Activated T-cell treated with anti-CD3 and anti-CD28 coated beads, Interleukin-2, amount 50 U/mL, for 72 hours (primary cell): ENCODE data around the gene GLT1D1. TPM values are rescaled to one million over a fixed set of nuclear protein-coding genes. Genes with fewer than 3 reads are reported as not detected.
"Not testable (repeated sequence)": the region's sequence is repeated elsewhere in the genome, so short reads cannot be mapped to it uniquely, and the experiment has no call there.

ENCODE experiments used
- ATAC-seq, 2 donors: fragments of 150-1000 bp; cut with Tn5 transposase; replicated peaks in 1 of 2; 2 replicates each; pipeline ENCODE4 v1.10.0; 2021; ENCODE audit warnings: moderate library complexity in 2 of 2, mild to moderate bottlenecking in 1 of 2
- DNase-seq, 2 donors: peaks; one replicate each; pipeline ENCODE4 v3.0.0; 2021 to 2022; ENCODE audit warnings: mixed read lengths in 1 of 2
- H3K27ac Mint-ChIP-seq: one replicate; pipeline ENCODE4 v1.8.0; 2022; ENCODE audit warnings: mild to moderate bottlenecking, moderate library complexity, mixed read lengths
- H3K27me3 Mint-ChIP-seq: one replicate; pipeline ENCODE4 v1.8.0; 2022; ENCODE audit warnings: low read depth, mixed read lengths
- H3K36me3 Mint-ChIP-seq, 2 donors: one replicate each; pipeline ENCODE4 v1.8.0; 2022; ENCODE audit warnings: mixed read lengths in 2 of 2, mild to moderate bottlenecking in 1 of 2; ENCODE audit not compliant: insufficient read depth in 2 of 2
- H3K4me1 Mint-ChIP-seq: one replicate; pipeline ENCODE4 v1.8.0; 2022; ENCODE audit warnings: low read depth, mixed read lengths
- H3K4me3 Mint-ChIP-seq, 2 donors: one replicate each; pipeline ENCODE4 v1.8.0; 2022; ENCODE audit warnings: mild to moderate bottlenecking in 2 of 2, mixed read lengths in 2 of 2, moderate library complexity in 2 of 2
- H3K9me3 Mint-ChIP-seq, 2 donors: one replicate each; pipeline ENCODE4 v1.8.0; 2022; ENCODE audit warnings: mixed read lengths in 2 of 2
- total RNA-seq, 2 donors: library from RNA; stranded (reverse); gene quantifications; one replicate each; pipeline ENCODE4 v1.2.3, GENCODE V29; 2022

The GLT1D1 gene
- total RNA-seq, 2 donors from 2014 or later, result 0.41 TPM; not detected in 1

DNA sequence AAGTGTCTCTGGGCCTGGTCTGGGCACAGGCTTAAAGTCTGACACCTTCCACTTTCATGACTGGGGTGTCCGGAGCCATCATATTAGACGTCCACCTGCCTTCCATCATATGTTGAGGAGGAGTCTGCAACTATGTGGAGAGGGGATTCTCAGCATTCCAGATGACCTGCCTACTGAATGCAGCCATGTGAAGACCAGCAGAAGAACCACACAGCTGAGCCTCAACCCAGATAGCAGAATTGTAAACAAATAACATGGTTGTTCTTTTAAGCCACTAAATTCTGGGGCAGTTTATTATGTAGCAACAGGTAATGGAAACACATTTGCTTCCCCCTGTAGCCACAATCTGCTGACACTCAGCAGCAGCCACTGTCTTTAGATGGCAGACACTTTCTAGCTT is 25.6 kb upstream of the GLT1D1 start:
- H3K27me3 Mint-ChIP-seq, result peaks cover 18% of the 10 kb centered on the region
- DNase-seq, result no peak
- H3K27ac Mint-ChIP-seq, result no peak overlapping the region
- H3K9me3 Mint-ChIP-seq, result peaks cover 0 to 1% of the 10 kb centered on the region in 2 donors
- H3K36me3 Mint-ChIP-seq, result peaks cover 2 to 3% of the 10 kb centered on the region in 2 donors
- ATAC-seq, result no peak
- H3K4me1 Mint-ChIP-seq, result peaks cover 21% of the 10 kb centered on the region
- no peak overlapping the region for H3K4me3 Mint-ChIP-seq

DNA sequence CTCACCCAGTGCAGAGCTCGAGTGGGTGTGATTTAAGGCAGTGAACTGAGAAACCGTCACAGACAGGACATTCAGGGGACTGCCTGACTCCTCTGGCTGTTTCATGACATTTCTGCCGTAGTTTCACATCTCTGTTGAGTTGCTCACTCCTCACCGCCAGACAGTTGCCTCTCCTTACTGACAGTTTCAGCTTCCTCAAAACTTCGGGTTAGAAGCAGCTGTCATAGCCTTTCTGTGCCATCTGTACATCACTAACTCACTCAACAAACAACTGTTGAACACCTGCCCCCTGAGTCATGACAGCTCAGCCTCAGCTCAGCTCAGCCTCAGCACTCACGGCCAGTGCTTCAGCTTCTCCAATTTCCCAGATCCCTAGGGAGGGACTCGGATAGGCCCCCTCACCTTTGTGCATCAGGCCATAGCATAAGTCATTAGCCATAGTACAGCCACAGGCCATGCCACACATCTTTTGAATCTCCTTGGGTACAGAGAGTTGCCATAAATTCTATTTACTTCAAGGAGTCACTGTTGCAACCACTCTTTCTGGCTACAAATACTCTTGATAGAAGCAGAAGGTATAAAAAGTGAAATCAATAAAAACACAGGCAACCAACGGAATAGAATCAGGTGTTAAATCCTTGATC is 23.3 kb upstream of the GLT1D1 start:
- peaks cover 2 to 3% of the 10 kb centered on the region in 2 donors for H3K36me3 Mint-ChIP-seq
- ATAC-seq (peak; percentile 94 to 96), DNase-seq (peak; percentile 24 to 40)
- peak overlapping the region; percentile 51 to 80 for H3K4me3 Mint-ChIP-seq
- H3K27me3 Mint-ChIP-seq, result peaks cover 19% of the 10 kb centered on the region
- H3K27ac Mint-ChIP-seq, result peak overlapping the region; percentile 55
- H3K9me3 Mint-ChIP-seq, result peaks cover 0 to 1% of the 10 kb centered on the region in 2 donors
- peaks cover 16% of the 10 kb centered on the region for H3K4me1 Mint-ChIP-seq

DNA sequence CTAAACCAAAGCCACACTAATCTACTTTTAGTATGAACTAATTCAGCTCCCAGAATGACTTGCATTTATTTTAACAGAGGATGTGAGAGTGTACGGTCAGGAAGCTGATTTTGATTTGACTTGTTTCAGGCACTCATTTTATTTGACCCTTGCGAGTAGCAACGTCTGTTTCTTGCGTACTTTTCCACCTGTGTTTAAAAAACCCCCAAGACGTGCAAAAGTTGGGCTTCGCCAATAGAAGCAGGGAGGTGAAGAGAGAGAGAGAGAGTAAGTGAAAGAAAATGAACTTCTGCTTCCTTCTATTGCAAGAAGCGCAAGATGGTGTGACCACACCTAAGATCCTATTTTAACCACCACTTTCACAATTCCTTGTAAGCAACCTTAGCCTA is 22.8 kb upstream of the GLT1D1 start:
- Mint-ChIP-seq H3K9me3 (peaks cover 0 to 1% of the 10 kb centered on the region in 2 donors), H3K27ac (peak overlapping the region; percentile 69), H3K27me3 (peaks cover 24% of the 10 kb centered on the region), H3K4me1 (peaks cover 14% of the 10 kb centered on the region), H3K4me3 (peak overlapping the region; percentile 40 to 80), H3K36me3 (peaks cover 2 to 3% of the 10 kb centered on the region in 2 donors)
- ATAC-seq (peak; percentile 25 to 41), DNase-seq (no peak)

DNA sequence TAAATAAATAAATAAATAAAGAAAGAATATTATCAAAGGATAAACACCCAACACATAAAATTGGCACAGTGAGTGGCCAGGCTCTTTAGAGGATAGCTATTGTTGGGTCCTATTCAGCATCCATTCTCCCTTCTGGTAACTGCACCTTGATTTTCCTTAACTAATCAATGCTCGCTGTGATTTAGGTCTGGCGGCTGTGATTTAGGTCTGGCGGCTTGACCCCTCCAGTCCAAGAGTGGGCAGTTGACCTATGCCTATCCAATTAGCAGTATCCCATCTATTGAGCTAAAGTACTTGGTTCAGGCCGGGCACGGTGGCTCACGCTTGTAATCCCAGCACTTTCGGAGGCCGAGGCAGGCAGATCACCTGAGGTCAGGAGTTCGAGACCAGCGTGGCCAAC is 19.9 kb upstream of the GLT1D1 start:
- Mint-ChIP-seq H3K4me1 (peaks cover 14% of the 10 kb centered on the region), H3K36me3 (no peaks in the 10 kb centered on the region), H3K9me3 (no peaks in the 10 kb centered on the region), H3K4me3 (no peak overlapping the region), H3K27ac (no peak overlapping the region), H3K27me3 (peaks cover 24% of the 10 kb centered on the region)
- no peak for DNase-seq
- no peak for ATAC-seq

DNA sequence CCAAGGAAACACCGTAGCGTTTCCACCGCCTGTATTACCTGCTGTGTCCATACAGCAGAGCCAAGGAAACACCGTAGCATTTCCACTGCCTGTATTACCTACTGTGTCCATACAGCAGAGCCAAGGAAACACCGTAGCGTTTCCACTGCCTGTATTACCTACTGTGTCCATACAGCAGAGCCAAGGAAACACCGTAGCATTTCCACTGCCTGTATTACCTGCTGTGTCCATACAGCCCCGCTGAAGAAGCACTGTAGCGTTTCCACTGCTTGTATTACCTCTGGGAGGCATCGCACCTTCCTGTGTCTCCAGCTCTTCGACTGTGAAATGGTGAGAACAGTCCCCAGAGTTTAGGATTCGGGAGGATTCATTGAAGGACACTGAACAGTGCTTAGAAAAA is 13.4 kb upstream of the GLT1D1 start:
- DNase-seq, H3K9me3 Mint-ChIP-seq, H3K4me1 Mint-ChIP-seq, H3K4me3 Mint-ChIP-seq, H3K27ac Mint-ChIP-seq, ATAC-seq, H3K36me3 Mint-ChIP-seq: not testable (repeated sequence)
- peaks cover 29% of the 10 kb centered on the region for H3K27me3 Mint-ChIP-seq

DNA sequence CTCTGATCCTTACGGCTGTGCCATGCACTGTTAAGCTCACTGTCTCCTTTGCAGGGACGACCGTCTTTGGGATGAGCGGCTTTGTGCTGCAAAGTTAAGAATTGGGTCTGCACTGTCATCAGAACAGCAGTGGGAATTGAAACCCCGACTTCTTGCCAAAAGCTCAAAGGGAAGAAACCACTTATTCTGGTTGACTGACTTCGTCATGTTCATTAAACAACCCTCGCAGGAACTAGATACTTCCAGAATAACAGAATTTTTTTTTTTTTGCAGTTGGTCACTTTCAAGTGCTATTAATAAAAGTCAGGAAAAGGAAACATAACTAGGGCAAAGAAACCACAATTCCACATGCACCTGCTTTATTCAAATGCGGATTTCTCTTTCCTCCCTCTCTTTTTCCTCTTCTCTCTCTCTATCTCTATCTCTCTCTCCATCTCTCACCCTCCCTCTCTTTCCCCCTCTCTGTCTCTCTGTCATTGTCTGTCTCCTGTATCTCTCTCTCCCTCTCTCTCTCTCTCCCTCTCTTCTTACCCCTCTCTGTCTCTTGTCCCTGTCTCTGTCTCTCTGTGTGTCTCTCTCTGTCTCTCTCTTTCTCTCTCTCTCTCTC is 12.3 kb upstream of the GLT1D1 start:
- Mint-ChIP-seq H3K27me3 (peaks cover 23% of the 10 kb centered on the region), H3K36me3 (no peaks in the 10 kb centered on the region), H3K9me3 (no peaks in the 10 kb centered on the region), H3K27ac (no peak overlapping the region), H3K4me1 (peaks cover 6% of the 10 kb centered on the region), H3K4me3 (no peak overlapping the region)
- no peak for ATAC-seq
- DNase-seq, result no peak

DNA sequence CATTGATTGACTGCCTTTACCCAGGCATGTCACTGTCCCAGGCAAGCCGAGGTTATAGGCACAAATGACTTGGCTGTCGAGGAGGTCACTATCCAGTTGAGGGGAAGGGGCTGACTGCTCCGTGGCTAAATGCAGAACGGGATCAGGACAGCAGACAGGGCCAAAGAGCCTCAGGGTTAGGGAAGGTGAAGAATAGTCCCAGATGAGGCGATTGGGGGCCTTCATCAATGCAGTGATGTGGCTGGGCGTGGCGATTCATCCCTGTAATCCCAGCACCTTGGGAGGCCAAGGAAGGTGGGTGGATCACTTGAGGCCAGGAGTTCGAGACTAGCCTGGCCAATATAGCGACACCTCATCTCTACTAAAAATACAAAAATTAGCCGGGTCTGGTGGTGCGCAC is 10.7 kb upstream of the GLT1D1 start:
- ATAC-seq (no peak), DNase-seq (no peak)
- H3K27ac Mint-ChIP-seq, result no peak overlapping the region
- no peaks in the 10 kb centered on the region for H3K36me3 Mint-ChIP-seq
- H3K4me1 Mint-ChIP-seq, result peaks cover 6% of the 10 kb centered on the region
- no peaks in the 10 kb centered on the region for H3K9me3 Mint-ChIP-seq
- peaks cover 23% of the 10 kb centered on the region for H3K27me3 Mint-ChIP-seq
- H3K4me3 Mint-ChIP-seq, result no peak overlapping the region

DNA sequence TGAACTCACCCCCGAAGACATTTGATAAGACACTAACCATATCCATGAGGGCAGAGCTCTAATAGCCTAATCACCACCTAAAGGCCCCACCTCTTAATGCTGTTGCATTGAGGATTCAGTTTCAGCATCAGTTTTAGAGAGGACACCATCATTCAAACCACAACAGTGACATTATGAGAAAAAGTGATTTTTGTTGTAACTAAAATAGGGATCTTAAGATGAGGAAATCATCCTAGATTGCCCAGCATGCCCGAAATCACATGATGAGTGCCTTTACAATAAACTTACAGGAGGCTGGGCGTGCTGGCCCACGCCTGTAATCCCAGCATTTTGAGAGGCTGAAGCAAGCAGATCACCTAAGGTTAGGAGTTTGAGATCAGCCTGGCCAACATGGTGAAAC is 9.7 kb upstream of the GLT1D1 start:
- Mint-ChIP-seq H3K4me3 (no peak overlapping the region), H3K27ac (no peak overlapping the region), H3K36me3 (no peaks in the 10 kb centered on the region), H3K4me1 (peaks cover 6% of the 10 kb centered on the region), H3K9me3 (no peaks in the 10 kb centered on the region), H3K27me3 (peaks cover 22% of the 10 kb centered on the region)
- ATAC-seq (no peak), DNase-seq (no peak)

DNA sequence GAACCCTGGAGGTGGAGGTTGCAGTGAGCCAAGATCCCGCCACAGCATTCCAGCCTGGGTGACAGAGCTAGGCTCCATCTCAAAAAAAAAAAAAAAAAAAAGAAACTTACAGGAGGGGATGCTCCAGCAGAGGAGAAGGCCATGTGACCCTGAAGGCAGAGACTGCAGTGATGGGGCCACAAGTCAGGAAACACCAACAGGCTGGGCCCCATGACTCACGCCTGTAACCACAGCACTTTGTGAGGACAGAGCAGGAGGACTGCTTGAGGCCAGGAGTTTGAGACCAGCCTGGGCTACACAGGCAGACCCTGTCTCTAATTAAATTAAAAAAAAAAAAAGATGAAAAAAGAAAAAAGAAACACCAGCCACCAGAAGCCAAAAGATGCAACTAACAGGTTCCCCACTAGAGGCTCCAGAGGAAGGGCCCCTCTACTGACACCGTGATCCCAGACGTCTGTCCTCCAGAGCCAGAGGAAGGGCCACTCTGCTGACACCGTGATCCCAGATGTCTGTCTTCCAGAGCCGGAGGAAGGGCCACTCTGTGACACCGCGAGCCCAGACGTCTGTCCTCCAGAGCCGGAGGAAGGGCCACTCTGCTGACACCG is 9.1 kb upstream of the GLT1D1 start:
- Mint-ChIP-seq H3K36me3 (no peaks in the 10 kb centered on the region), H3K27ac (no peak overlapping the region), H3K27me3 (peaks cover 19% of the 10 kb centered on the region), H3K4me3 (no peak overlapping the region), H3K9me3 (no peaks in the 10 kb centered on the region), H3K4me1 (peaks cover 6% of the 10 kb centered on the region)
- ATAC-seq, result peak; percentile 76 to 84
- peak; percentile 31 to 32 for DNase-seq

DNA sequence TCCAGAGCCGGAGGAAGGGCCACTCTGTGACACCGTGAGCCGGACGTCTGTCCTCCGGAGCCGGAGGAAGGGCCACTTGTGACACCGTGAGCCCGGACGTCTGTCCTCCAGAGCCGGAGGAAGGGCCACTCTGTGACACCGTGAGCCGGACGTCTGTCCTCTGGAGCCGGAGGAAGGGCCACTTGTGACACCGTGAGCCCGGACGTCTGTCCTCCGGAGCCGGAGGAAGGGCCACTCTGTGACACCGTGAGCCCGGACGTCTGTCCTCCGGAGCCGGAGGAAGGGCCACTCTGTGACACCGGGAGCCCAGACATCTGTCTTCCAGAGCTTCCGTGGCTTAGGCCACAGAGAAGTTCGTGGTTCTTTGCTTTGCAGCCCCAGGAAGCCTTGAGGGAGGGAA is 6.6 kb upstream of the GLT1D1 start:
- H3K27ac Mint-ChIP-seq, H3K4me3 Mint-ChIP-seq, H3K36me3 Mint-ChIP-seq, ATAC-seq, H3K4me1 Mint-ChIP-seq, H3K9me3 Mint-ChIP-seq, DNase-seq: not testable (repeated sequence)
- H3K27me3 Mint-ChIP-seq, result peaks cover 11% of the 10 kb centered on the region

DNA sequence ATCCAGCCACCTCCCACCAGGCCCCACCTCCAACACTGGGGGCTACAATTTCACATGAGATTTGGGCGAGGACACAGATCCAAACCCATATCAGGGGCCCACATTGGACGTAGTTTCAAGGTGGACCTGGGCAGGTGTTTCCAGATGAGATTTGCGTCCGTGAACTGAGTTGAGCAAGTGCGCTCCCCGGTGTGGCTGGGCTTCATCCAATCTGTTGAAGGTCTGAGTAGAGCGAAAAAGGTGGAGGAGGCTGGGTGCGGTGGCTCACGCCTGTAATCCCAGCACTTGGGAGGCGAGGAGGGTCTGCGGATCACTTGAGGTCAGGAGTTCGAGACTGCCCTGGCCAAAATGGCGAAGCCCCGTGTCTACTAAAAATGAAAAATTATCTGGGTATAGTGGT is 4.9 kb upstream of the GLT1D1 start:
- ATAC-seq (no peak), DNase-seq (no peak)
- no peaks in the 10 kb centered on the region for H3K9me3 Mint-ChIP-seq
- peaks cover 20% of the 10 kb centered on the region for H3K27me3 Mint-ChIP-seq
- no peak overlapping the region for H3K27ac Mint-ChIP-seq
- no peaks in the 10 kb centered on the region for H3K4me1 Mint-ChIP-seq
- no peaks in the 10 kb centered on the region for H3K36me3 Mint-ChIP-seq
- no peak overlapping the region for H3K4me3 Mint-ChIP-seq

DNA sequence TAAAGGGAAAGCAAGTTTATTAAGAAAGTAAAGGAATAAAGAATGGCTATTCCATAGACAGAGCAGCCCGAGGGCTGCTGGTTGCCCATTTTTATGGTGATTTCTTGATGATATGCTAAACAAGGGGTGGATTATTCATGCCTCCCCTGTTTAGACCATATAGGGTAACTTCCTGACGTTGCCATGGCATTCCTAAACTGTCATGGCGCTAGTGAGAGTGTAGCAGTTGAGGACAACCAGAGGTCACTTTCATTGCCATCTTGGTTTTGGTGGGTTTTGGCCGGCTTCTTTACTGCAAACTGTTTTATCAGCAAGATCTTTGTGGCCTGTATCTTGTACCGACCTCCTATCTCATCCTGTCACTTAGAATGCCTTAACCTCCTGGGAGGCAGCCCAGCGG is 3.5 kb upstream of the GLT1D1 start:
- peaks cover 31% of the 10 kb centered on the region for H3K27me3 Mint-ChIP-seq
- not testable (repeated sequence) for H3K4me1 Mint-ChIP-seq, H3K27ac Mint-ChIP-seq, ATAC-seq, H3K9me3 Mint-ChIP-seq, H3K4me3 Mint-ChIP-seq, DNase-seq, H3K36me3 Mint-ChIP-seq

DNA sequence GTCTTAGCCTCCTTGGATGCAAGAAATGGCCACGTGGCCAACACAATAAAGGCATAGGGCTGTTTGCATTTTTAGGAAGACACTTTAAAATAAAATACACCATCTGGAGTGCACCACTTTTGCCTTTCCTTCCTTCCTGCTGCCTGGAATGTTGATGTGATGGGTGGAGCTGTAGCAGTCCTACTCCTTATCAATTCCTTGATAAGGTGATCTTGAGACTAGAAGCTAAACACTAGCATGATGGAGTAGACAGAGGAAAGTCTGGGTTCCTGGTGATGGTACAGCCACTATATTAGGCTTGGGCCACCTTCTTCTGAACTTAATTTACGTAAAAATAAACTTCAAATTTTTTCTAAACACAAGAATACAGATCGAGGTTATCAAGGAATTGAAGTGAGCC is 2.9 kb upstream of the GLT1D1 start:
- Mint-ChIP-seq H3K27ac (no peak overlapping the region), H3K27me3 (peaks cover 31% of the 10 kb centered on the region), H3K4me3 (no peak overlapping the region), H3K4me1 (no peaks in the 10 kb centered on the region), H3K9me3 (no peaks in the 10 kb centered on the region), H3K36me3 (no peaks in the 10 kb centered on the region)
- DNase-seq, result no peak
- no peak for ATAC-seq
